Endothelial cell of umbilical vein (primary cell): ENCODE measurements around the gene FADS2. TPM values are rescaled to one million over a fixed set of nuclear protein-coding genes. Genes with fewer than 3 reads are reported as not detected.

Source experiments
- BruUV-seq: library from RNA; stranded (reverse); fragments of 400-500 nt; replicated peaks from 2 replicates; lab custom pipeline; 2021; lab: Mats Ljungman, UMichigan
- CTCF ChIA-PET: fragments of 300-600, 350-600 bp; sonication (Branson Sonifier 250); formaldehyde crosslinking; loops from one replicate; lab custom pipeline; 2021; ENCODE audit warnings: antibody characterized with exemption, inconsistent platforms; lab: Charles Lee
- POLR2A ChIA-PET: fragments of 300-600, 350-600 bp; sonication (Branson Sonifier 250); formaldehyde crosslinking; loops from one replicate; lab custom pipeline; 2021; ENCODE audit warnings: antibody characterized with exemption, inconsistent platforms; lab: Charles Lee
- DNase-seq: peaks from one replicate; pipeline ENCODE4 v3.0.0-alpha.2; 2011; ENCODE audit warnings: low read depth, low spot score
- FAIRE-seq: peaks from 2 replicates; lab custom pipeline; 2011; peaks lifted over from hg19 to GRCh38; lab: Jason Lieb, UNC
- H2AFZ ChIP-seq: 2 replicates; pipeline ENCODE4 v1.6.0; 2012; ENCODE audit warnings: low read depth, low read length, control low read depth, inconsistent platforms
- H3K27ac ChIP-seq: 2 replicates; pipeline ENCODE4 v1.5.1; 2011; ENCODE audit warnings: low read depth, mild to moderate bottlenecking, control low read depth, low read length, moderate library complexity; ENCODE audit not compliant: insufficient read depth
- H3K27me3 ChIP-seq, 2 experiments: 2 replicates each; pipeline versions ENCODE4 v1.6.0 to v1.6.1; 2011; ENCODE audit warnings: low read length in 2 of 2, mixed read lengths in 1 of 2; ENCODE audit not compliant: control insufficient read depth in 2 of 2, insufficient read depth in 2 of 2
- H3K36me3 ChIP-seq, 2 experiments: 2 replicates in 1 of 2; 3 replicates in 1 of 2; pipeline ENCODE4 v1.5.1; 2011; ENCODE audit warnings: low read length in 2 of 2, mild to moderate bottlenecking in 1 of 2, moderate library complexity in 1 of 2; ENCODE audit not compliant: control insufficient read depth in 2 of 2, insufficient read depth in 2 of 2; ENCODE audit errors: extremely low read depth in 1 of 2
- H3K4me1 ChIP-seq: 3 replicates; pipeline ENCODE4 v1.5.1; 2011; ENCODE audit warnings: mild to moderate bottlenecking, low read length; ENCODE audit not compliant: control insufficient read depth, insufficient read depth; ENCODE audit errors: extremely low read depth
- H3K4me2 ChIP-seq: 2 replicates; pipeline ENCODE4 v1.6.1; 2011; ENCODE audit warnings: low read length, control low read depth, mixed read lengths; ENCODE audit not compliant: insufficient read depth
- H3K4me3 ChIP-seq, 3 experiments: fragments of 200-600 bp in 1 of 3; sonication (generic), shearing (Covaris generic) in 1 of 3; replicated peaks in 1 of 3; 2 replicates each; pipeline ENCODE4 v1.5.1; 2011 to 2016; ENCODE audit warnings: control low read depth in 3 of 3, low read length in 3 of 3, mild to moderate bottlenecking in 2 of 3, inconsistent platforms in 1 of 3, low read depth in 1 of 3, moderate library complexity in 1 of 3; ENCODE audit not compliant: insufficient read depth in 1 of 3
- H3K79me2 ChIP-seq: 2 replicates; pipeline ENCODE4 v1.6.0; 2012; ENCODE audit warnings: low read length, inconsistent platforms; ENCODE audit not compliant: control insufficient read depth, insufficient read depth
- H3K9ac ChIP-seq: replicated peaks from 2 replicates; pipeline ENCODE3; 2011; ENCODE audit warnings: low read length, control low read depth; ENCODE audit not compliant: insufficient read depth; ENCODE audit errors: extremely low read depth
- H3K9me1 ChIP-seq: replicated peaks from 3 replicates; pipeline ENCODE4 v1.6.0; 2011; ENCODE audit warnings: mild to moderate bottlenecking, low read length; ENCODE audit not compliant: control insufficient read depth, insufficient read depth; ENCODE audit errors: extremely low read depth
- H3K9me3 ChIP-seq: replicated peaks from 2 replicates; pipeline ENCODE4 v1.5.1; 2012; ENCODE audit warnings: low read length, inconsistent platforms; ENCODE audit not compliant: control insufficient read depth, insufficient read depth
- H4K20me1 ChIP-seq: replicated peaks from 2 replicates; pipeline ENCODE3; 2011; ENCODE audit warnings: mild to moderate bottlenecking, low read length; ENCODE audit not compliant: control insufficient read depth, insufficient read depth; ENCODE audit errors: extremely low read depth
- EZH2 ChIP-seq: IDR thresholded peaks from 2 replicates; pipeline ENCODE4 v1.6.1; 2012; ENCODE audit warnings: borderline replicate concordance, low read depth, mild to moderate bottlenecking, moderate library complexity, low read length, inconsistent platforms; ENCODE audit not compliant: severe bottlenecking
- FOS ChIP-seq: IDR thresholded peaks from 2 replicates; pipeline ENCODE4 v1.6.1; 2011; ENCODE audit warnings: mild to moderate bottlenecking, low read length, moderate library complexity, borderline replicate concordance; ENCODE audit not compliant: insufficient read depth
- JUN ChIP-seq: IDR thresholded peaks from 2 replicates; pipeline ENCODE4 v1.6.1; 2011; ENCODE audit warnings: borderline replicate concordance, low read depth; ENCODE audit not compliant: insufficient read length, insufficient read depth
- MAX ChIP-seq: IDR thresholded peaks from 2 replicates; pipeline ENCODE4 v1.6.1; 2011; ENCODE audit not compliant: insufficient read depth, insufficient read length
- MYC ChIP-seq: IDR thresholded peaks from one replicate; pipeline ENCODE4 v1.6.1; 2011; ENCODE audit warnings: mild to moderate bottlenecking, low read depth, low read length
- POLR2AphosphoS5 ChIP-seq: IDR thresholded peaks from 2 replicates; pipeline ENCODE4 v1.6.1; 2012; ENCODE audit warnings: low read depth, mild to moderate bottlenecking, control low read depth, low read length, moderate library complexity; ENCODE audit not compliant: insufficient read depth
- dilution Hi-C: fragments of 300-500 bp; cut with MboI; formaldehyde crosslinking; loops from one replicate; pipeline ENCODE4 v1.15.0; 2019; ENCODE audit warnings: low sequenced_read_pairs; ENCODE audit not compliant: extremely low pct_ligation_motif_present
- intact Hi-C: fragments of 100-400 bp; cut with micrococcal nuclease; formaldehyde crosslinking; loops from one replicate; pipeline ENCODE4 v1.10.0; 2022
- polyA plus RNA-seq, 4 experiments: library from polyadenylated mRNA; depleted of rRNA in 3 of 4; stranded (reverse) in 3 of 4; unstranded in 1 of 4; fragments of >200 nt; gene quantifications; 2 replicates each; pipeline versions ENCODE4 v1.2.1 to v1.2.3, GENCODE V29; 2011 to 2012; ENCODE audit warnings: missing spikeins in 1 of 4
- total RNA-seq: library from RNA; stranded (reverse); gene quantifications from 2 replicates; pipeline ENCODE4 v1.2.3, GENCODE V29; 2021
- TF ChIP-seq, protein P1 (sequence below), 2 donors: IDR thresholded peaks; 1 replicate in 1 of 2; 2 replicates in 1 of 2; pipeline ENCODE4 v1.5.1; 2011; ENCODE audit warnings: low read length in 2 of 2, mild to moderate bottlenecking in 2 of 2, moderate library complexity in 2 of 2, control low read depth in 1 of 2, inconsistent platforms in 1 of 2, low read depth in 1 of 2; ENCODE audit not compliant: insufficient read depth in 1 of 2; ENCODE audit errors: extremely low read depth in 1 of 2

FADS2 gene
- total and polyA plus RNA-seq, 2 donors (not counting 3 experiments of a cell fraction or from before 2014, with no cell fraction given), result 668 to 898 TPM

DNA sequence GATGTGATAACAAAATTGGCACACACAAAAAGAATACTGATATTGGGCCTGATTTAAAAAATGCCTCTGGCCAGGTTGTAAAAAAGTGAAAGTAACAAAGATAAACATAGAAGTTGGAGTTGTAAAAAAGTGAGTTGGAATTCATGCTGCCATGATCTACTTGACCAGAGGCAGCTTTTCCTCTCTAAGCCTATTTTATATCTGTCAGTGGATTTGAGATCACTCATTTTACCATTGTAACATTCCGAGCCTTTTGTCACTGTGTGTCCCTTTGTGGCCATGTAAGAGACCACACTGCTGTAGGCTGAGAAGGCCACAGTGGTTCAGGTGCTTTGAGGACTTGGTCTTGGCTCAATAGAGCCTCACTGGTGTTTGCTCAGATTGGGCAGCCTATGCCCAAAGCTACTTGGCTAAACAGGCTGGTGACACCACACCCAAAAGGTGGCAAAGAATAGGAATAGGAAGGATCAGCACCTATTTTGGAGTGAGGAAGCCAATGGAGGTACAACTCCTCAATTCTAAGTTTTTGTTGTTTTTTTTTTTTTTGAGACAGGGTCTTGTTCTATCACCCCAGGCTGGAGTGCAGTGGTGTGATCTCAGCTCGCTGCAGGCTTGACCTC lies 28.3 kb upstream of the FADS2 start:
- no peaks in the 10 kb centered on the region for H4K20me1 ChIP-seq
- BruUV-seq, result TSS peak; percentile 18
- FAIRE-seq (no peak), DNase-seq (no peak)
- H3K4me2 ChIP-seq, result no peak overlapping the region
- H3K9me3 ChIP-seq, result no peaks in the 10 kb centered on the region
- dilution Hi-C loops, result no loop called here
- ChIA-PET CTCF (interaction anchor here (0.6 to 4.4 kb wide), 4 partner anchors 15 to 308 kb away, joined by 3 to 134 read pairs (median 66); no protein-coding TSS in a partner anchor), POLR2A (interaction anchor here (0.8 kb wide), 1 partner anchor 16 kb away, joined by 3 read pairs; no protein-coding TSS in a partner anchor)
- H3K4me1 ChIP-seq, result peaks cover 17% of the 10 kb centered on the region
- H3K79me2 ChIP-seq, result peaks cover 33% of the 10 kb centered on the region
- TF ChIP-seq EZH2 (no peak), MAX (no peak), POLR2AphosphoS5 (no peak), FOS (no peak), MYC (no peak), JUN (no peak)
- TF ChIP-seq, protein P1, sequence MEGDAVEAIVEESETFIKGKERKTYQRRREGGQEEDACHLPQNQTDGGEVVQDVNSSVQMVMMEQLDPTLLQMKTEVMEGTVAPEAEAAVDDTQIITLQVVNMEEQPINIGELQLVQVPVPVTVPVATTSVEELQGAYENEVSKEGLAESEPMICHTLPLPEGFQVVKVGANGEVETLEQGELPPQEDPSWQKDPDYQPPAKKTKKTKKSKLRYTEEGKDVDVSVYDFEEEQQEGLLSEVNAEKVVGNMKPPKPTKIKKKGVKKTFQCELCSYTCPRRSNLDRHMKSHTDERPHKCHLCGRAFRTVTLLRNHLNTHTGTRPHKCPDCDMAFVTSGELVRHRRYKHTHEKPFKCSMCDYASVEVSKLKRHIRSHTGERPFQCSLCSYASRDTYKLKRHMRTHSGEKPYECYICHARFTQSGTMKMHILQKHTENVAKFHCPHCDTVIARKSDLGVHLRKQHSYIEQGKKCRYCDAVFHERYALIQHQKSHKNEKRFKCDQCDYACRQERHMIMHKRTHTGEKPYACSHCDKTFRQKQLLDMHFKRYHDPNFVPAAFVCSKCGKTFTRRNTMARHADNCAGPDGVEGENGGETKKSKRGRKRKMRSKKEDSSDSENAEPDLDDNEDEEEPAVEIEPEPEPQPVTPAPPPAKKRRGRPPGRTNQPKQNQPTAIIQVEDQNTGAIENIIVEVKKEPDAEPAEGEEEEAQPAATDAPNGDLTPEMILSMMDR (IDR thresholded peaks at IDR 0.05; ENCODE audit: extremely low read depth in 1 of 2, insufficient read depth in 1 of 2, low read depth in 1 of 2, low read length in 2 of 2), result no peak
- peak overlapping the region; percentile 22 for H3K27ac ChIP-seq
- intact Hi-C loops, result no loop called here
- no peaks in the 10 kb centered on the region for H3K9me1 ChIP-seq
- H3K9ac ChIP-seq, result no peak overlapping the region
- no peaks in the 10 kb centered on the region for H3K27me3 ChIP-seq
- no peak overlapping the region for H3K4me3 ChIP-seq
- peaks cover 8 to 21% of the 10 kb centered on the region in 2 experiments for H3K36me3 ChIP-seq
- H2AFZ ChIP-seq, result no peak overlapping the region
